GM19324 (cell line): Measurements from ENCODE around the gene BHLHA9.
"Not testable (repeated sequence)": the region's sequence is repeated elsewhere in the genome, so short reads cannot be mapped to it uniquely, and the experiment has no call there.

ENCODE experiments used
- ATAC-seq: cut with Tn5 transposase; IDR thresholded peaks from one replicate; pipeline ENCODE4 v1.9.1; 2021; ENCODE audit warnings: mild to moderate bottlenecking, moderate library complexity; ENCODE audit not compliant: unreplicated experiment, low FRiP score

The BHLHA9 gene

DNA sequence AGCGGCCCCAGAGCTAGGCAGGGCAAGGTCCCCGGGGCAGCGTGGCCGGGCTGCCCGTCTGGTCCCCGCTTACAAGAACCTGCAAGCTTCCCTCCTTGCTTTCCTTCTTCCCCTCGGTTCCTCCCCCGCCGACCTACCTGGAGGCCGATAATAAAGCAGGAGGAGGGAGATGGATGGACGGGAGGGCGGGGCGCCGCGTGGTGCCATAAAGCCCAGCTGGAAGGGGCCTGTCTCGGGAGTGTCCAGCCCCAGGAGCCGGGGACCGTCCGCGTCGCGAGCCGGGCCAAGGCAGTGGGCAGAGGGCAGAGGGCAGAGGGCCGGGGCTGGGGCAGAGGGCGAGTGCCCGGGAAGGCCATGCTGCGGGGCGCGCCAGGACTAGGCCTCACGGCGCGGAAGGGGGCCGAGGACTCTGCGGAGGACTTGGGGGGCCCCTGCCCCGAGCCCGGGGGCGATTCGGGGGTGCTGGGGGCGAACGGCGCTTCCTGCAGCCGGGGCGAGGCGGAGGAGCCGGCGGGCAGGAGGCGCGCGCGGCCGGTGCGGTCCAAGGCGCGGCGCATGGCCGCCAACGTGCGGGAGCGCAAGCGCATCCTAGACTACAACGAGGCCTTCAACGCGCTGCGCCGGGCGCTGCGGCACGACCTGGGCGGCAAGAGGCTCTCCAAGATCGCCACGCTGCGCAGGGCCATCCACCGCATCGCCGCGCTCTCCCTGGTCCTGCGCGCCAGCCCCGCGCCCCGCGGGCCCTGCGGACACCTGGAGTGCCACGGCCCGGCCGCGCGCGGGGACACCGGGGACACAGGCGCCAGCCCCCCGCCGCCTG, at the start of gene BHLHA9:
Gene BHLHA9 (plus strand): TSS at position 235 of the 820 bp plus-strand sequence. CDS start 120 bp downstream, at position 355.
- ATAC-seq, result no peak

DNA sequence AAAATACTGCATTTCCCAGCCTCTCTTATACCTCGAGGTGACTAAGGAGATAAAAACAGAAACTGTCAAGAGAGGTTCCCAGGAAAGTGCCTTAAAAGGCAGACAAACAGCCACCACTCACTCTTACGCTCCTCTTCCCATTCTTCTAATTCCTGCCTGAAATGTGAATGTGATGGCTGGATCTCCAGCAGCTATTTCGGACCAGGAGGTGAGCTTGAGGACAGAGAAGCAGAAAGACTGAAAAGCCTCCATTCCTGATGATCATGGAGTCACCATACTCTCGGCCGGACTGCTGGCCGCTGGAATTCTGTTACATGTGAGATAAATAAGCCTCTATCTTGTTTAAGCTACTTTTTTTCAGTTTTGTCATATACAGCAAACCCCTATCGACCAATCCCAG, 49.0 kb upstream of the BHLHA9 start:
- ATAC-seq, result no peak

DNA sequence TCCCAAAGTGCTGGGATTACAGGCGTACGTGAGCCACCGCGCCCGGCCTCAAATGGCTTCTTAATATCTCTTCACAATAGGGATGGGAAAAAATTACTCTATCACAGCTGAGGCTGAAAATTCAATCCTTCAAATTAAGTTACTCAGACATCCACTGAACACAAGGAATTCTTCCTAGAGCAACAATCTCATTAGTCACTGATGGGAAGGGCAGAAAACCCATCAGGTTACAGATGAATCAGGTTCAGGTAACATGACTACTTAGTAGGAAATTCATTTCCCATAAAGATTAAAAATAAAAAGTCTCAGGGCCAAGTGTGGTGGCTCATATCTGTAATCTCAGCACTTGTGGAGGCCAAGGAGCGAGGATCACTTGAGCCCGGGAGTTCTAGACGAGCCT, 47.9 kb upstream of the BHLHA9 start:
- no peak for ATAC-seq

DNA sequence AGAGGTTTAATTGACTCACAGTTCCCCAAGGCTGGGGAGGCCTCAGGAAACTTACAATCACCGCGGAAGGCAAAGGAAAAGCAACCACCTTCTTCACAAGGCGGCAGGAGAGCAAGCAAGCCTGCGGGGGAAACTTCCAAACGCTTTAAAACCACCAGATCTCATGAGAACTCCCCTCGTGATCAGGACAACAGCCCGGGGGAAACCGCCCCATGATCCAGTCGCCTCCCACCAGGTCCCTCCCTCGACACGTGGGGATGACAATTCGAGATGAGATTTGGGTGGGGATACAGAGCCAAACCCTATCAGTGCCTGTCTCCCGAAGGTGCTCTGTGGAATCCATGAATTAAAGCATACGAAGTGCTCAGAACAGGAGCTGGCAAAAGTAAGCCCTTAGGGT, 46.6 kb upstream of the BHLHA9 start:
- no peak for ATAC-seq

DNA sequence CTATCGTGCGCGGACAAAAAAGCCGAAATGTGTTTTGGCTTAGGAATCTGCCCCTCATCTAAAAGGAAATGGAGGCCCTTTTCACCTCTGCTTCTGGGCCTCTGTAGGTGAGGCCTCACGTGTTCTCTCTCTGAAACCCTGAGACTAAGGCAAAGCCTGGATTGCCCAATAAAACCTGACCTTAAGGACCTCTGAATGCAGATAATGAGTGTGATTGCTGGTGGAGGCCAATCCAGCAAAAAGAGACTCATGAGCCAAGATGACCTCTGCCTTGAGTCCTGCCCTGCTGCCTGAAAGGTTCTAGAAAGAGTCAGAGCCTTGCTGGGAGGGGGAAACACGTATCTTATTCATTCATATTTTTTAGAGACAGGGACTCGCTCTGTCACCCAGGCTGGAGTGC, 45.9 kb upstream of the BHLHA9 start:
- ATAC-seq, result no peak

DNA sequence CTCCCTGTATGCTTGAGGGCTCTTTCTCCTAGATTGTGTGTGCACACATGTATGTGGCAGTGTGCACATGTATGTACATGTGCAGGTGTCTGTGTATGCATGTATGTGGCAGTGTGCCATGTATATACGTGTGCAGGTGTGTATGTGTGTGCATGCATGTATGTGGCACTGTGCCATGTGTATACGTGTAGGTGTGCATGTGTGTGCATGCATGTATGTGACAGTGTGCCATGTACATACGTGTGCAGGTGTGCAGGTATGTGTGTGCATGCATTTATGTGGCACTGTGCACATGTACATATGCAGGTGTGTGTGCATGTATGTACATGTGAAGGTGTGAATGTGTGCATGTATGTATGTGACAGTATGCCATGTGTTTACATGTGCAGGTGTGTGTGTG, 43.9 kb upstream of the BHLHA9 start:
- no peak for ATAC-seq

DNA sequence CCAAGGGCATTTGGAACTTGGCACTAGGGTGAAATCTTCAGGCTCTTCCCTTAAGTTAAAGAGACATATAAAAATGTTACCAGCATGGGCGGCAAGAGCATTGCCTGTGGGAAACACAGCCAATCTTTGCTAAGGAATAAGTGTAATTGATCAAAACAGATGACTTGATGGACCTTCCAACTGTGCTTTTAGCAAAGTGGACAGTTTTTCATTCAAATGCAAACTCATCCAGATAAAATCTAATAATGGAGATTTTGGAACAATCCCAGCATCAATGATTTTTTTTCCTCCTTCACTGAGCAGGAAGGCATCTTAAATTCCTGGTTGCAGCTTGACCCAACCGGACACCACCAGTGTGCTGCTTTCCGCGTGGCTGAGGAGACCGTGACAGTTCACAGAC, 42.9 kb upstream of the BHLHA9 start:
- ATAC-seq, result no peak

DNA sequence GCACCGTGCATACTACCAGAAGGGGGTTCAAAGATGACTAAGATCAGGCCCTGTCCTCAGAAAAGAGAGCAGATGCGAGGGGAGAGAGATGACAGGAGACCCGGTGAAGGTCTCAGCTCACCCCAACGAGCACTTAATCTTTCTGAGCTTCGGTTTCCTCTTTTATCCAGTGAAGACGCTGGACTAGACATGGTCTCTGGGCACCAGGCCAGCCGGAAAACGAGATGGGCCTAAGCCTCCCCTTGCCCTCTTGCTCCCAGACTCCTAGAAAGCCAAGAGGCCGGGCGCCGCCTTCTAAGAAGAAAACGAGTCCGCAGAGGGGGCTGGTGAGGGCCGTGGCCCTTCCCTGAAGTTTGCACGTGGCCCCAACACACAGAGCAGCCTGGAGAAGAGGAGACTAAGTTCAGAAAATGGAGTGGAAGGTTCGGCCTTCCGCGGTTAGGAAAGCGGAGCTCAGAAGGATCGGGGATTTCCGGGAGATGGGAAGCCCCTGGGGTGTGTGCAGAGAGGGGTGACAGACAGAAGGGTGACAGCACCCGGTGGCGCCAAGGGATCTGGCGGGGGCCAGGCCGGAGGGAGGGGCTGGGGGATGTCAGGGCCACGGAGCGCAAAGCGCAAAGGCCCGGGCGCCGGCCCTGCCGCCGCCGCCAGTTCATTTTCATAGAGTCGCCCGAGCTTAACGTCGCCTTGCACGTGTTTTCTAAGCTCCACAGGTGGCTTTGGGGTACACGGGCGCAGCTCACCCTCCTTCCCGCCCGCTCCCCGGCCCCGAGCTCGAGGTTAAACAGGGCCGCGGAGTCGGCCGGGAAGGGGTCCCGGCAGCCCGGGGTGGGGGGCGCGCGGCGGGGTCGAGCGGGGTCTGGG, 42.1 kb upstream of the BHLHA9 start:
- no peak for ATAC-seq

DNA sequence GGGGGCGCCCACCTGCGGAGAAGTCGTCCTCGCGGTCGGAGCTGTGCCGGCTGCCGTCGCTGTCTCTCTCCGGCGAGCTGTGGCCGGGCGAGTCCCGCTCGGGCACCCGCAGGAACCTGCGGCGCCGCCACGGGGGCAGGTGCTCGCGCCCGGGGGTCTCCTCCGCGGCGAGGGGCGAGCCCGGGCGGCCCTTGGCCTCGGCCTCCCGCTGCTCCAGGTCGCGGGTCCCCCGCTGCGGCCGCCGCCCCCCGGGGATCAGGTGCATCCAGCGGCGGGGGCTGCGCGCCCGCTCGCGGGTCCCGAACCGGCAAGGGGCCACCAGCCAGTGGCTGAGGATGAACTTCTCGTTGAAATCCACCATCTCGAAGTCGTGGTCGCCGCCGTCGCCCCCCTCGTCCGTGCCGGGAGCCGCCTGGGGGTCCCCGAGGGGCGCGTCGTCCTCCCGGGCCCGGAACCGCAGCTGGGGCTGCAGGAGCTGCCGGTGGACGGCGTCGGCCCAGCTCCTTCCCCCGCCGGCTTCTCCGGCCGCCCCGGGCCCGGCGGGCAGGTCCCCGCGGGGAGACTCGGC, 41.4 kb upstream of the BHLHA9 start:
- ATAC-seq, result no peak

DNA sequence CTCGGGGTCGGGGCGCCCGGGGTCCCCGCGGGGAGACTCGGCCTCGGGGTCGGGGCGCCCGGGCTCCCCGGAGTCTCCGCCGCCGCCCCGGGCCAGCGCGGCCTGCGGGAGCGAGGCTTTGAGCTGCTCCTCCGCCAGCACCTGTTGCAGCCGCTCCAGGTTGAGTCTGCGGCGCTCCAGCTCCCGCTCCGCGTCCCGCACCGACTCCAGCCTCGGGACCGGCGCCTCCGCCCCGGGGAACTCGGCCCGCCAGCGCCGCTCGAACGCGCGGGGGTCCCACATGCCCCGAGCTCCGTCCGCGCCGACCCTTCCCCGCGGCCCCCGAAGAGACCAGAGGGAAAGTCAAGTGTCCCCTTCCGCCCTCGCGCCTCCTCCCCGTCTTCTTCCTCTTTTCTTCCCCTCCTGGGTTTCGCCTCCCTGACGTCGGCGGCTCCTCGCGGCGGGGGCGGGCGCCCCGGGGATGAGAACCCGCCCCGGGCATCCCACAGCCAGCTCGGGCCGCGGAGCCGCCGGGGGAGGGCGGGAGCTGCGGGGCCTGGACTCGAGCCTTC, 40.8 kb upstream of the BHLHA9 start:
- no peak for ATAC-seq

DNA sequence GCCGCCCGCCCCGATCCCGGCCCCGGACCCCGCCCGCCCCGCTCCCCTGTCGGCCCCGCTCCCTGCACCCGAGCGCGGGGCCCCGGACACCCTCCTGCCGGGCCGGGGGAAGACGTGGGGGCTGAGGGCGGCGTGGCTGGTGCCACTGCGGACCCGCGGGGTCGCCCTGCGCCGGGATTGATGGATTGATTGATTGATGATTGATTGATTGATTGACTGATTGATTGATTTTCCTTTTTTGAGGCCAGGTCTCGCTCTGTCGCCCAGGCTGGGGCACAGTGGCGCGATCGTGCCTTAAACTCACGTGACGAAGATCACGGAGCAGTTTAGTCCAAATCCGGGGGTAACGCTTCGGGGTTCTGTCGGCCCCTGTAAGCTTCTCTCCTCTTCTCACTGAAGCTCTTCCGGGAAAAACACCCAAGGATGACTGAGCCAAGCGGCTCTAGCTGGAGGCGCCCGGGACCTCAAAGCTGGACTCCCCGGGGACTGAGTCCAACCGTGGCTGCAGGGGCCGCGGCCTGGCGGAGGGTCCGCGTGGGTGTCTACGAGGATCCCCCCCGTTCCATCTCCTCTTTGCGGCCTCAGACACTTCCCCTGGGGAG, 40.2 kb upstream of the BHLHA9 start:
- ATAC-seq, result no peak

DNA sequence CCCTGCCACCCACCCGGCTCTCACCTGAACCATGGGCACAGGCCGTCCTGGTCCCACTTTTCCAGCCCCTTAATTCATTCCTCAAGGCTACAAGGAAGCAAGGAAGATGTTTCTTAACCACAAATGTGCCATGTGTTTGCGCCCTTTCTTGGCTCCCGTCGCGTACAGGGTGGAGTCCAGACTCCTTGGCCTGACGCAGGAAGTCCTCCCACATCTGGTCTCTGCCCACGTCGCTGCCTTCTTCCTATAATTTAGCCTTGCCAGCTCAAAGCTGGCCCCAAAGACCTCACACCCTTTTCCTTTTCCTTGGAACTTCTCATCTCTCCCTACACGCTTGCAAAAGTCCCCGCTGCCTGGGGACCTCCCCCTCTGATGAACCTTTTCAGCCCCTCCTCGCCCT, 38.8 kb upstream of the BHLHA9 start:
- no peak for ATAC-seq

DNA sequence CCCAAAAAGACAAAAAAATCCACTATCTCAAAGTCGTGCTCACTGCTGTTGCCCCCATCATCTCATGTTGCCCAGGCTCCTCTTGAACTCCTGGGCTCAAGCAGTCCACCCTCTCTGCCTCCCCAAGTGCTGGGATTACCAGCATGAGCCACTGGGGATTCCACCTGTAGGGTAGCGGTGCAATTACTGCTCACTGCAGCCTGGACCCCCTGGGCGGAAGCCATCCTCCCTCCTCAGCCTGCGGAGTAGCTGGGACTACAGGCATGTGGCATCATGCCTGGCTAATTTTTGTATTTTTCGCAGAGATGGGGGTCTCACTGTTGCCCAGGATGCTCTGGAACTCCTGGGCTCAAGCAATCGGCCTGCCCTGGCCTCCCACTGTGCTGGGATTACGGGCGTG, 37.9 kb upstream of the BHLHA9 start:
- no peak for ATAC-seq

DNA sequence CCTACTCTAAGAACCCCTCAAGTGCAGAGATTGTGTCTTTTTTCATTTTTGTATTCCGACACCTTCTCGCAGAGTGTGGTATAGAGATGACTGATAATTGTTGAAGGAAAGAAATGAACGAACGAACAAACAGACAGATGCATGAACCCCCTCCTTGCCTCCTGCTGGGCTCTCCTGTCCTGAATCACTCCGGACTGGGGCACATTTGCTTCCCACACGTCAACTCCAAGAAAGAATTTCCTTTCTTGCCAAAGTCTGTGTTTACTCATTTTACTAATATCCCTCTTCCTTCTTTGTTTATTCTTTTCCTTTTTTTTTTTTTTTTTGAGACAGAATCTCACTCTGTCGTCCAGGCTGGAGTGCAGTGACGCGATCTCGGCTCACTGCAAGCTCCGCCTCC, 37.5 kb upstream of the BHLHA9 start:
- no peak for ATAC-seq

DNA sequence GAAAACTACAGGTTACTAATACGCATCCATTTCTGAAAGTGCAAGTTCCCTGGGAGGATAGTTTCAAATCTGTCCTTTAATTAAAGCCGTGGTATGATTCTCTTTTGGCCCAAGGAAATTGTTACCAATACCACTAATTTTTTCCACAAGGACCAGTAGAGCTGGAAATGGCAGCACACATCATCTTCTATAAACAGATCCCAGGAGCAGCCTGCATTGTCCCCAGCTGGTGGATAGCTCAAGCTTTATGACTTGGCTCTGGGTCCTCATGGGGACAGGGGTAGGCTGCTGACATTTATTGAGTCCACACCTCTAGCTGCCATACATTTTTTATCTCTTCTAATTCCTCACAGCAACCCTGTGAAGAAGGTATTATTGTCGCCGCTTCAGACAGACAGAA, 35.8 kb upstream of the BHLHA9 start:
- no peak for ATAC-seq

DNA sequence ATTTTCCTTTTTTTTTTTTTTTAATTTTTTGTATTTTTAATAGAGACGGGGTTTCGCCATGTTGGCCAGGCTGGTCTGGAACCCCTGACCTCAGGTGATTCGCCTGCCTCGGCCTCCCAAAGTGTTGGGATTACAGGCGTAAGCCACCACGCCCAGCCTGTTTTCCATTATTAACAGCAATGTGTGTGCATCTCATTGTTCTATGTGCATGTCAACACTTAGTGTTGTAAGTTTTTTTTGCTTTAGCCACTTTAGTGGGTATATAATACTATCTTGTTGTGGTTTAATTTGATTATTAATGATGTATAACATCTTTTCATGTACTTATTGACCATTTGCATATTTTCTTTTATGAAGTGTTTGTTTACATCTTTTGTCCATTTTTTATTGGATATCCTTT, 32.8 kb upstream of the BHLHA9 start:
- ATAC-seq, result no peak

DNA sequence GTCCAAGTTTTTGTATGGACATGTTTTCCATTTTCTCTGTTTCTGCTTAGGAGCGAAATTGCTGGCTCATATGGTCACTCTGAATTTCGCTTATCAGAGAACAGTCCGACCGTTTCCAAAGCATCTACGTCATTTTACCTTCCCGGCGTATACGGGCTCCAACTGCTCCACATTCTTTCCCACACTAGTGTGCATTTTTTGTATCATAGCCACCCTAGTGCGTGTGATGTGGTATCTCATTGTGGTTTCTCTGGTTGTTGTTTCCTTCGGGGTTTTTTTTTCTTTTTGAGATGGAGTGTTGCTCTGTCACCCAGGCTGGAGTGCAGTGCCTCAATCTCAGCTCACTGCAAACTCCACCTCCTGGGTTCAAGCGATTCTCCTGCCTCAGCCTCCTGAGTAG, 31.0 kb upstream of the BHLHA9 start:
- no peak for ATAC-seq

DNA sequence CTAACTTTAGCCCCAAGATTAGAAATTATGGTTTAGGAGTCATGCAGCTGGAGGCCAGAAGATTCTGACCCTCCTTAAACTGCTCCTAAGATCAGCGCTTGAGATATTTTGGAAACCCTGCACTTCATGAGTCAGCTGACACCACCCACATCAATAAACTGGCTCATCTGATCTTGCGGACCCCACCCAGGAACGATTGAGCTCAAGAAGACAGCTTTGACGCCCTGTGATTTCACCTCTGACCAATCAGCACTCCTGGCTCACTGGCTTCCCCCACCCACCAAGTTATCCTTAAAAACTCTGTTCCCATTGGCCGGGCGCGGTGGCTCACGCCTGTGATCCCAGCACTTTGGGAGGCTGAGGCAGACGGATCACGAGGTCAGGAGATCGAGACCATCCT, 29.8 kb upstream of the BHLHA9 start:
- not testable (repeated sequence) for ATAC-seq

DNA sequence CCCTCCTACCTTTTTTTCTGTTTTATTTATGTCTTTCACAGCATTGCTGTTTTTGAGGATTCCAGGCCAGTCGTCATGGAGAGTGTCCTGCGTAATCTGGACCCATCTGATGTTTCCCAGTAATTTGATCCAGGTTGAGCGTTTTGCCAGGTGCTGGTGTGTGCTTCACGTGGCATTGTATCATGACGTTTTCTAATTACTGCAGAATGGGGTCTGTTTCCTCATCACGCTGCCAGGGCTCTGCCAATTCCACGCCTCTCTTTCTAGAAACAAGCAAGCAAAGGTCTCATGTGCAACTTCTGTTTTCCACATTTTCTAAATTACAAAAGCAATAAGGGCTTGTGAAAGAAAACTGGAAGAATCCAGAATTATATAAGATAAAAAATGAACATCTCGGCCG, 28.3 kb upstream of the BHLHA9 start:
- no peak for ATAC-seq

DNA sequence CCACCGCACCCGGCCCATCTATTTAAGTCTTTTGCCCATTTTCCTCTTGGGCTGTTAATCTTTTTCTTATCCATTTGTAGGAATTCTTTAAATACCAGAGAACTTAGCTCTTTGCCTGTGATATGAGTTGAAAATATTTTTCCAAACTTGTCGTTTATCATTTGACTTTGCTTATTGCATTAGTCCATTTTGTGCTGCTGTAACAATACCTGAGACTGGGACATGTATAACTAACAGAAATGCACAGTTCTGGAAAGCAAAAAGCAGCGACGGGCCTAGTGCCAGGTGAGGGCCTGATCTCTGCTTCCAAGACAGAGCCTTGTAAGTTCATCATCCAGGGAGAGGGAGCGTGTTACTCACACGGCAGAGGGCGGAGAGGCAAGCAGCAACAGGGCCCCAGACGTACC, 25.6 kb upstream of the BHLHA9 start:
- no peak for ATAC-seq
